Parathyroid adenoma (tissue), 2 donors: ENCODE measurements around the gene PLXNA4.

Source experiments
- H2AFZ ChIP-seq: fragments of 300-600 bp; sonication (generic); one replicate; pipeline ENCODE4 v1.7.0; 2017; ENCODE audit warnings: antibody characterized with exemption, mild to moderate bottlenecking
- H3K27ac ChIP-seq: fragments of 300-600 bp; sonication (generic); one replicate; pipeline ENCODE4 v1.7.0; 2017
- H3K27me3 ChIP-seq: fragments of 300-600 bp; sonication (generic); one replicate; pipeline ENCODE4 v1.7.0; 2017; ENCODE audit warnings: low read length; ENCODE audit not compliant: control insufficient read depth, insufficient read depth
- H3K36me3 ChIP-seq: fragments of 300-600 bp; sonication (generic); one replicate; pipeline ENCODE4 v1.7.0; 2017; ENCODE audit warnings: low read length; ENCODE audit not compliant: control insufficient read depth, insufficient read depth
- H3K4me1 ChIP-seq: fragments of 300-600 bp; sonication (generic); one replicate; pipeline ENCODE4 v1.7.0; 2017; ENCODE audit warnings: control low read depth
- H3K4me2 ChIP-seq: fragments of 300-600 bp; sonication (generic); one replicate; pipeline ENCODE4 v1.7.0; 2017; ENCODE audit warnings: low read length
- H3K4me3 ChIP-seq: fragments of 300-600 bp; sonication (generic); one replicate; pipeline ENCODE4 v1.7.0; 2017; ENCODE audit warnings: low read depth, low read length
- H3K79me2 ChIP-seq: fragments of 300-600 bp; sonication (generic); one replicate; pipeline ENCODE4 v1.7.0; 2017; ENCODE audit warnings: control low read depth
- H3K9ac ChIP-seq: fragments of 300-600 bp; sonication (generic); one replicate; pipeline ENCODE4 v1.7.0; 2017; ENCODE audit warnings: mild to moderate bottlenecking
- H3K9me3 ChIP-seq: fragments of 300-600 bp; sonication (generic); one replicate; pipeline ENCODE4 v1.7.0; 2017; ENCODE audit warnings: low read length; ENCODE audit not compliant: control insufficient read depth
- CTCF ChIP-seq: fragments of 300-600 bp; sonication (generic); IDR thresholded peaks from one replicate; pipeline ENCODE4 v1.7.0; 2017; ENCODE audit warnings: antibody characterized with exemption, mild to moderate bottlenecking
- donor health status: primary hyperparathyroidism.

Gene PLXNA4

DNA sequence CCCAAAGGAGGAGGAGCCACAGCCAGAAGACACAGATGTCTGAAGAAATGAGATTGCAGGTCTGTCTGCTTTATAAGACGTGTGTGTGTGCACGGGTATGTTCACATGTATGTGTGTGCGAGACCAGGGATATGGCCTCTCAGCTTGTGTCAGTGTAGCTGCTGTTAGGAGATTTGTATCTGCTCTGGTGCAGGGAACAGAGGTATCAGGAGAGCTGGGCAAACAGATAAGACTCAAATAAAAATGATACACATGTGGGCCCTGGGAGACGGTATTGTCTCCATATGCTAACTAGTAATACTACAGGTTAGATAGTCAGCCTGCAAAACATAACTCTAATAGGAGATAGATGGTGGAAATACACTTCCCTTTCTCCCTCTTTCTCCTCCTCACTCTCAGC is 161.0 kb downstream of the PLXNA4 start:
- no peaks in the 10 kb centered on the region for H3K79me2 ChIP-seq
- H2AFZ ChIP-seq: no peak overlapping the region
- H3K4me3 ChIP-seq: no peak overlapping the region
- no peaks in the 10 kb centered on the region for H3K9me3 ChIP-seq
- H3K4me2 ChIP-seq: no peak overlapping the region
- H3K27me3 ChIP-seq: no peaks in the 10 kb centered on the region
- H3K27ac ChIP-seq: no peak overlapping the region
- H3K9ac ChIP-seq: no peak overlapping the region
- H3K4me1 ChIP-seq: peaks cover 5% of the 10 kb centered on the region
- no peak for TF ChIP-seq CTCF
- no peaks in the 10 kb centered on the region for H3K36me3 ChIP-seq

DNA sequence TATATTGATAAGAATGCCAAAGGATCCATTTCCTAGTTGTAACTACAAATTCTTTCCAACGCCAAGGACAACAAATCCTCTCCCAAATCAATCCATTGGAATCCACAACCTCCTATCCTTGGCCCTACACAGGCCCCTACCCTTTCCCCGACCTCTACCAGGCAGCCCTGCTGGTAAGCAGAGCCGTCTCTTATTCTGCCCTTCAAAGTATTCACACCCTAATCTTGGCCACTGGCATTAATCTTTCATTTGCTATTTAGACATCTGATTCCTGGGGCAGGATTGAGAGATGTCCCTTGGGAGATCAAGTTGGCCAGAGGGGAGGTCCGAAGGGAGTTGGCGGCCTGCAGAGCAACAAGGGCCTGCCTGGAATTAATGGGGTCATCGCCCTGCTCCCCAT is 161.4 kb downstream of the PLXNA4 start:
- Histone ChIP-seq H3K4me3 (no peak overlapping the region), H3K27ac (no peak overlapping the region), H2AFZ (no peak overlapping the region), H3K79me2 (no peaks in the 10 kb centered on the region), H3K4me1 (peaks cover 5% of the 10 kb centered on the region), H3K4me2 (no peak overlapping the region), H3K27me3 (no peaks in the 10 kb centered on the region), H3K9me3 (no peaks in the 10 kb centered on the region), H3K9ac (no peak overlapping the region), H3K36me3 (no peaks in the 10 kb centered on the region)
- TF ChIP-seq CTCF: no peak

- Histone ChIP-seq H3K4me2 (no peak overlapping the region), H3K27ac (no peak overlapping the region), H3K9me3 (no peaks in the 10 kb centered on the region), H3K4me1 (peaks cover 5% of the 10 kb centered on the region), H3K27me3 (no peaks in the 10 kb centered on the region), H3K36me3 (no peaks in the 10 kb centered on the region), H3K79me2 (no peaks in the 10 kb centered on the region), H3K9ac (no peak overlapping the region), H2AFZ (no peak overlapping the region), H3K4me3 (no peak overlapping the region)
- TF ChIP-seq CTCF: no peak
These were observed 163.8 kb downstream of the PLXNA4 start for GRCh38 chr7:132412435-132412834.

DNA sequence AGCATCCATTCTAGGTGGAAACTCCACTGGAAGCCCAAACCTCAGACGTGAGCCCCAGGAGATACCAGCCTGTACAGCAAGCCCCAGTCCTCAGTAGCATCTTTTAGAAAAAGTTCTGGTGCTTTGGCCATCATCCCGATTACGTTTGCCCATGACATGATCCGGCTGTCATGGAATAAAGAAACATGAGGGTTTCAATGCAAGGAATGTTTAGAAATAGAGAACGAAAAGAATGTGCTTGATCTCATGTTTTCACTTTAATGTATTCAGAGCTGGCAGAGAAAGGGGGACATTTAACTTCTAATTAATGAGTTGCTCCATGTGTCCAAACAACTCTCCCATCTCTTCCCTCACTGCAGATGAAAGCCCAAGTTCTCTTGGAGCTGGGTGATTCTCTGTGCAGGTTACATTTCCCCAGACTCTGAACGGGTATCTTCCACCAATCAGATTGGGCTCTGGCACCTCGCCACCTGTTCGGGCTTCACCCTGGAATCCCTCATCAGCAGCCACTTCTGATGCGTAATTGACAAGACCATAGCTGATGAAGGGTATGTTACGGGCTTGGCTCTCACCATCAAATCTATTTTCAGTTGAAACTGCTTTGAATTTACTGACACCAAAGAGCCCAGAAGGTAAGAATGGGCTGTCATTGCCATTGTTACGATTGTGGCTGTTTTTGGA is 165.3 kb downstream of the PLXNA4 start:
- no peak overlapping the region for H3K27ac ChIP-seq
- no peak for TF ChIP-seq CTCF
- no peaks in the 10 kb centered on the region for H3K36me3 ChIP-seq
- no peaks in the 10 kb centered on the region for H3K27me3 ChIP-seq
- no peak overlapping the region for H2AFZ ChIP-seq
- H3K9me3 ChIP-seq: no peaks in the 10 kb centered on the region
- no peaks in the 10 kb centered on the region for H3K79me2 ChIP-seq
- no peak overlapping the region for H3K4me2 ChIP-seq
- peaks cover 5% of the 10 kb centered on the region for H3K4me1 ChIP-seq
- no peak overlapping the region for H3K4me3 ChIP-seq
- no peak overlapping the region for H3K9ac ChIP-seq

DNA sequence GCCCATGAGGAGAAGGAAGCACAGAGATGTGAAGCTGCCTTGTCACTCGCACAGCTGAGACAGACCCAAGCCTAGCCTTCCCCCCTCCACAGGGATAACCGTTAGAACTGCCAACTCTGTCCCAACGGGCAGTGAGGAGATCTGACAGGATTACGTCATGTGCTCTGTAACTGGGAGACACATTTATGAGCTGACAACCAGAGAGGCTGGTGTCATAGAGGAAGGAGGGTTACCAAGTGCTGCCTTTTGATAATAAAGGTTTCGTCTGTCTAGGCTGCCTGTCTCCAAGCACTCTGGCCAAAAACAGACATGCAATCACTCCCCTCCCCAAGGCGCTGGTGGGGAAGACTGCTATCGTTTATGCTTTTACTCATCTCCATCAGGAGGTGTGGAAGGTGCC is 165.9 kb downstream of the PLXNA4 start:
- Histone ChIP-seq H3K4me3 (no peak overlapping the region), H3K36me3 (no peaks in the 10 kb centered on the region), H3K9me3 (no peaks in the 10 kb centered on the region), H2AFZ (no peak overlapping the region), H3K79me2 (no peaks in the 10 kb centered on the region), H3K27ac (no peak overlapping the region), H3K9ac (no peak overlapping the region), H3K4me1 (peaks cover 5% of the 10 kb centered on the region), H3K27me3 (no peaks in the 10 kb centered on the region), H3K4me2 (no peak overlapping the region)
- TF ChIP-seq CTCF: no peak
